Measurements from ENCODE around the gene USF2.

USF2 gene

DNA sequence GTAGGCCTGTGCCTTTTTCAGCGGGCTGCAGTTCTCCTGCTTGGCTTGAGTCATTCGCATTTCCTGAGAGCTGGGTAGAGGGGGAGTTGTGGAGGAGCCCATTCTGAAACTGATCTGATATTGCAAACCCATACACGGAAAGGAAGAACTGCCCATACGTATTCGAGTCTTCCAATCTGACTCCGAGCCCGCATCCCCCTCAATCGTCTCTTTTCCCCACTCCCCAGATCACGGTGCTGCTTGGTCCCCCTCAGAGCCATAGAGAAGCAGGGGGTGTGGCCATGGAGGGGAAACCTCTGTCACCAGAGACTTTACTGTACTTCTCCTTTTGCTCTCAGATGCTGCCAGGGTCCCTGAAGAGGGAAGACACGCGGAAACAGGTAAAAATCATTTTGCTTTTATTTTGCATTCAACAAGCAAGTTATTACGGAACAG lies 60.1 kb downstream of the USF2 start, which contains the start of gene CD22:
TSS of gene CD22 (plus strand) at position 337 of the 435 bp plus-strand sequence. CDS start 2,854 bp downstream, outside the sequence.
- no peak for DNase-seq

DNA sequence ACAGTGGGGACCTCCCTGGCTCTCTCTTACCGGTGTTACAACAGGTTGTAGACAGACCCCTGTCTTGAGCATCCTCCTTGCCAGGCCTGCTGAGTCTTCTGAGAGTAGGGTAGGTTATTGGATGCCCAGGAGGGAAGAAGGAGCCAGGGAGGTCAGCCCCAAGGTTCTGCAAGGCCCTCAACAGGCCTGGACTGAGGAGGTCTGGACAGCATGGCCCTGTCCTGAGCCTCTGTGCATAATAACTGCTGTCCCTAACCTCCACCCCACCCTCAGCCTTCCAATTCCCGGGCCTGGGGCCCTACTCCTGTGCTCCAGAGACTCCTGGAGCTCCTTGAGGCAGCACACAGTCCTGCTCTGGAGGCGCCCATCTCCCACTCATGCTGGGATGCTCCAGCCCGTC lies 60.6 kb downstream of the USF2 start:
- DNase-seq, result no peak
